Transverse colon (tissue), 4 donors: ENCODE measurements around the gene CBX8. TPM values are rescaled to one million over a fixed set of nuclear protein-coding genes. Genes with fewer than 3 reads are reported as not detected.

ENCODE experiments used
- DNase-seq: peaks from one replicate; pipeline ENCODE4 v3.0.0-alpha.2; 2019
- H3K27ac ChIP-seq, 4 donors: fragments of 200-600 bp; sonication (generic); 2 replicates each; pipeline ENCODE4 v1.5.1; 2016 to 2018; ENCODE audit warnings: inconsistent platforms in 4 of 4
- H3K27me3 ChIP-seq: fragments of 200-600 bp; sonication (generic); 2 replicates; pipeline ENCODE4 v1.5.1; 2017; ENCODE audit warnings: inconsistent platforms
- H3K36me3 ChIP-seq, 4 donors: fragments of 200-600 bp; sonication (generic); 2 replicates each; pipeline ENCODE4 v1.5.1; 2017 to 2019; ENCODE audit warnings: inconsistent platforms in 4 of 4
- H3K4me1 ChIP-seq, 4 donors: fragments of 200-600 bp; sonication (generic); 2 replicates each; pipeline ENCODE4 v1.5.1; 2017 to 2020; ENCODE audit warnings: inconsistent platforms in 4 of 4
- H3K4me3 ChIP-seq, 4 donors: fragments of 200-600 bp; sonication (generic); 1 replicate in 1 of 4; 2 replicates in 3 of 4; pipeline versions ENCODE4 v1.5.1 to v1.6.1; 2017 to 2019; ENCODE audit warnings: inconsistent platforms in 4 of 4
- H3K9me3 ChIP-seq, 2 donors: fragments of 200-600 bp; sonication (generic); 2 replicates each; pipeline ENCODE4 v1.5.1; 2017 to 2019; ENCODE audit warnings: inconsistent platforms in 2 of 2
- EP300 ChIP-seq: sonication (generic); formaldehyde crosslinking; IDR thresholded peaks from one replicate; pipeline ENCODE4 v1.6.1; 2017; ENCODE audit warnings: antibody characterized with exemption, low read depth
- POLR2A ChIP-seq: fragments of 450-650 bp; IDR thresholded peaks from one replicate; pipeline ENCODE4 v1.6.1; 2016; ENCODE audit warnings: antibody characterized with exemption, mild to moderate bottlenecking, moderate library complexity
- POLR2AphosphoS5 ChIP-seq, 3 donors: sonication (generic); formaldehyde crosslinking; IDR thresholded peaks; one replicate each; pipeline ENCODE4 v1.6.1; 2016; ENCODE audit warnings: antibody characterized with exemption in 3 of 3
- WGBS, 2 donors: methylation state at CpG; one replicate each; pipeline ENCODE4 v1.1.5; 2018; ENCODE audit warnings: low coverage in 1 of 2; 5-methylcytosine and 5-hydroxymethylcytosine counted together
- in situ Hi-C, 4 donors: fragments of 200-750 bp; cut with MboI; loops; one replicate each; pipeline versions ENCODE4 v1.15.0 to v1.15.1; 2017; ENCODE audit warnings: low sequenced_read_pairs in 3 of 4, low pct_ligation_motif_present in 1 of 4, low pct_unique_long_range_greater_than_20kb in 1 of 4
- intact Hi-C: fragments of 100-400 bp; cut with DNase I; formaldehyde crosslinking; loops from one replicate; pipeline ENCODE4 v1.15.1; 2023; ENCODE audit warnings: low total_unique reads
- total RNA-seq, 4 donors: library from RNA; depleted of rRNA; stranded (reverse); fragments of >200 nt; gene quantifications; one replicate each; pipeline ENCODE4 v1.1.0, GENCODE V29; 2016
- TF ChIP-seq, protein P1 (sequence below), 5 experiments: fragments of 200-600 bp in 3 of 5; fragments of 450-650 bp in 2 of 5; sonication (generic) in 3 of 5; IDR thresholded peaks; 1 replicate in 2 of 5; 2 replicates in 3 of 5; pipeline ENCODE4 v1.5.1; 2016 to 2017; ENCODE audit warnings: antibody characterized with exemption in 5 of 5, inconsistent platforms in 3 of 5, mild to moderate bottlenecking in 2 of 5, moderate library complexity in 1 of 5

The CBX8 gene
- total RNA-seq, 4 donors from 2014 or later: 1.5 to 4.4 (median 3.1) TPM

DNA sequence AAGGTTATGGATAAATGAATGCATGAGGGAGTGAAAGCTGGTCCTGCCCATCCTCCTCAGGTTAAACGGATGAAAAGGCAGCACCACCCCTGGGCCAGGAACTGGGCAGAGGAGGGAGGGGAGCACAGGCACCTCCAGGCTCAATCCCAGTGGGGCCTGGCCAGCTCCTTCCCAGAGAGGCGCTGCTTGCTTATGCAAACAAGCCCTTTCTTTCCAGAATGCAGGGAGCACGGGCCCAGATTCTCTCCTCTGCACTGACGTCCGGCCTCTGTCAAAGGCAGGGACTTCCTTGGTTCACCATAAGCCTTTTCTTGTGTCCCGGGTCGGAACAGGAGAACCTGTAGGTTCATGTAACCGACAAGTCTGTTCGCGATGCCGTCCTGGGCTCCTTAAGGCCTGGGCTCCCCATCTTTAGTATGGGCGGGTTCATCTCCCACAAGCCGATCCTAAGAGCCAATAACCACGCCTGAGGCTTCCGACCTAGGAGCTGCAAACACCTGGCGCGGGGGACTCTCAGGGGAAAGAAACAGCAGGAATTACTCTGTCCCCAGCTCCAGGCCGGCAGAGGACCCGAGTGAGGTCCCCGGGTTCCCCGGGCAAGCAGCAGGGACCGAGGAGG, 49.9 kb downstream of the CBX8 start:
- DNase-seq: no peak
- H3K9me3 ChIP-seq: no peaks in the 10 kb centered on the region
- H3K27ac ChIP-seq: no peak overlapping the region
- intact Hi-C loops: no loop called here
- WGBS, 2 donors: 20 to 32% methylated on average over 1 to 22 of the region's 22 CpGs
- no peak overlapping the region for H3K4me3 ChIP-seq
- H3K4me1 ChIP-seq: peaks cover 0 to 11% (median 2%) of the 10 kb centered on the region in 4 donors
- no peaks in the 10 kb centered on the region for H3K36me3 ChIP-seq
- no peak for TF ChIP-seq EP300
- in situ Hi-C loops: no loop called here
- peaks cover 84% of the 10 kb centered on the region for H3K27me3 ChIP-seq

DNA sequence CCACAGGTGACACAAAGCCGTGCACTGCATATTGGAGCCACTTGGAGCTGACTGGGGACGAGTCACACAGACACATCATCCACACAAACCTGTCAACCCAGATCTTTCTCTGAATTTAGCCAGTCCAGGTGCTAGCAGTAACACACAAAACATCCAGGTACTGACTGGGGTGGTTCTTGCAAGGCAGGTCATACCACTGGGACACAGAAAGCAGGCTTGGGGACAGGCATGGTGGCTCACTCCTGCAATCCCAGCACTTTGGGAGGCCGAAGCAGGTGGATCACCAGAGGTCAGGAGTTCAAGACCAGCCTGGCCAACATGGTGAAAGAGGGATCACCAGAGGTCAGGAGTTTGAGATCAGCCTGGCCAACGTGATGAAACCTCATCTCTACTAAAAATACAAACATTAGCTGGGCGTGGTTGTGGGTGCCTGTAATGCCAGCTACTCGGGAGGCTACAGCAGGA, 51.2 kb downstream of the CBX8 start:
- intact Hi-C loops (no loop called here), in situ Hi-C loops (no loop called here)
- Histone ChIP-seq H3K36me3 (no peaks in the 10 kb centered on the region), H3K4me1 (peaks cover 3 to 16% (median 7%) of the 10 kb centered on the region in 4 donors), H3K27me3 (peaks cover 84% of the 10 kb centered on the region), H3K27ac (no peak overlapping the region), H3K4me3 (no peak overlapping the region), H3K9me3 (no peaks in the 10 kb centered on the region)
- no peak for DNase-seq
- TF ChIP-seq, protein P1, sequence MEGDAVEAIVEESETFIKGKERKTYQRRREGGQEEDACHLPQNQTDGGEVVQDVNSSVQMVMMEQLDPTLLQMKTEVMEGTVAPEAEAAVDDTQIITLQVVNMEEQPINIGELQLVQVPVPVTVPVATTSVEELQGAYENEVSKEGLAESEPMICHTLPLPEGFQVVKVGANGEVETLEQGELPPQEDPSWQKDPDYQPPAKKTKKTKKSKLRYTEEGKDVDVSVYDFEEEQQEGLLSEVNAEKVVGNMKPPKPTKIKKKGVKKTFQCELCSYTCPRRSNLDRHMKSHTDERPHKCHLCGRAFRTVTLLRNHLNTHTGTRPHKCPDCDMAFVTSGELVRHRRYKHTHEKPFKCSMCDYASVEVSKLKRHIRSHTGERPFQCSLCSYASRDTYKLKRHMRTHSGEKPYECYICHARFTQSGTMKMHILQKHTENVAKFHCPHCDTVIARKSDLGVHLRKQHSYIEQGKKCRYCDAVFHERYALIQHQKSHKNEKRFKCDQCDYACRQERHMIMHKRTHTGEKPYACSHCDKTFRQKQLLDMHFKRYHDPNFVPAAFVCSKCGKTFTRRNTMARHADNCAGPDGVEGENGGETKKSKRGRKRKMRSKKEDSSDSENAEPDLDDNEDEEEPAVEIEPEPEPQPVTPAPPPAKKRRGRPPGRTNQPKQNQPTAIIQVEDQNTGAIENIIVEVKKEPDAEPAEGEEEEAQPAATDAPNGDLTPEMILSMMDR (IDR thresholded peaks at IDR 0.05): no peak
- TF ChIP-seq EP300: no peak
- TF ChIP-seq POLR2AphosphoS5 (IDR thresholded peaks at IDR 0.05): no peak
- no peak for TF ChIP-seq POLR2A
- WGBS, 2 donors: 37% methylated on average over 6 of the region's 6 CpGs; no CpG with 5 or more reads in 1 of the 2 donors

DNA sequence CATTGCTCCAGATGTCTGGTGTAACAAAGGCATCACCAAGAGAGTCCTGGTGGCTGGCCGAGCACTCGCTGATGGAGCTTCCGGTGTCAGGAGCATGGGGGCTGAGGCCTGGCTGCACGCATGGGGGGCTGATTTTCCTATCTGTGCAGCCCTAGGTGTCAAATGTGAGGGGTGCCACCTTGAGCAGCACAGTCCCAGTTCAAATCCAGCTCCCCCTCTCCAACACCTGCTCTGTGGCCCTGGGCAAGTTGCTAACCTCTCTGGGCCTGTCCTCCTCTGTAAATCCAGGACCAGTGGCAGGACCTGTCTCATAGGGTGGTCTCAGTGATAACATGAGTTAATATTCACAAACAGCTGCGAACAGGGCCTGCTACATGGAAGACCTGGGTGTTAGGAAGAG, 53.3 kb downstream of the CBX8 start:
- WGBS, 2 donors: 92 to 100% methylated on average over 3 to 5 of the region's 5 CpGs
- TF ChIP-seq, protein P1 (IDR thresholded peaks at IDR 0.05): no peak
- TF ChIP-seq POLR2A (no peak), POLR2AphosphoS5 (IDR thresholded peaks at IDR 0.05) (no peak)
- Histone ChIP-seq H3K9me3 (no peaks in the 10 kb centered on the region), H3K27me3 (peaks cover 73% of the 10 kb centered on the region), H3K4me3 (no peak overlapping the region), H3K27ac (no peak overlapping the region), H3K36me3 (no peaks in the 10 kb centered on the region), H3K4me1 (peaks cover 3 to 16% (median 8%) of the 10 kb centered on the region in 4 donors)
- no peak for DNase-seq
- in situ Hi-C loops: no loop called here
- intact Hi-C loops: no loop called here

DNA sequence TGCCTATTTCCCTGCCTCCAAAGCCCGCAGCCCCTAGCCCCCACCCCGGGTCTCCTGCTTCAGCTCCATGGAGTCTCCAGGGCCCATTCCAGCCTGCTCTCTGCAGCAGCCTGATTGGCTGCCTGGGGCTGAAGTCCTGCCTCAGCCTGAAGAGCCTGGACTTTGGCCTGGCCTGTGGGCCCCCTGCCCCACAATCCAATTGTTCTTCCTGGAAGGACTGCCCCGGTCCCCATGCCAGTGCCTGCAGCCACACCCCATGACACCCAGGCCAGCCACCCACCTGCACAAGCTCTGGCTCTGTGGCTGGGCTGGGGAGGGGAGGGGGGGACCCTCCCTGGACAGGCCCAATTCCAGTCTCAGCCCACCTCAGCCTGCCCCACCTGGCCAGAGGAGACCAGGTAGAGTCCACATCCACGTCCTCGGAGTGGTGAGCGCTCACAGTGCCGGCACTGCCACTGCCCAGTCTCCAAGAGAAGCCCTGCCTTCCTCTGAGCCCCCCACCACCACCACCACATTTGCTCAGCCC, 53.9 kb downstream of the CBX8 start:
- H3K27me3 ChIP-seq: peaks cover 71% of the 10 kb centered on the region
- no peak overlapping the region for H3K4me3 ChIP-seq
- H3K4me1 ChIP-seq: peaks cover 3 to 16% (median 8%) of the 10 kb centered on the region in 4 donors
- in situ Hi-C loops: no loop called here
- H3K27ac ChIP-seq: no peak overlapping the region
- WGBS, 2 donors: 82% methylated on average over 7 of the region's 7 CpGs; no CpG with 5 or more reads in 1 of the 2 donors
- H3K9me3 ChIP-seq: no peaks in the 10 kb centered on the region
- DNase-seq: no peak
- H3K36me3 ChIP-seq: no peaks in the 10 kb centered on the region
- TF ChIP-seq, protein P1 (IDR thresholded peaks at IDR 0.05): no peak
- TF ChIP-seq POLR2AphosphoS5 (IDR thresholded peaks at IDR 0.05): no peak
- TF ChIP-seq EP300: no peak
- no peak for TF ChIP-seq POLR2A
- intact Hi-C loops: no loop called here
